ENCODE data around the gene TP53INP2.

The TP53INP2 gene

DNA sequence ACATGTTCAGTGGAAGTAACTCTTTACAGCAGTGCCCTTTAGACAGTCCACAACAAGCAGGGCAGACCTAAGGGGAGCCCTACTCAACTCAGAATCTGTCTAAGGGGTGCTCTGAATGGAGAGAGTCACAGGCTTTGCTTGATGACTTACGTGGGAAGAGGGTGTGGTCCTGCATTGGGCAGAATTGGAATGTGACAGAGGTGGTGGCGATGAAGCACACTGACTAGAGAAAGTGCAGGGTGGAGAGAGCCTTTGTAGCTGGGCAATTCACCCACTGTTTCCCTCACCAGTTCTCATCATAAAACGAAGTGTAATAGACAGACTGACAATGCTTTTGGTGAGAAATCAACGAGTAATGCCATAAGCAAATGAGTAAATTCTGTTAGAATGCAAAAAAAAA is 11.2 kb downstream of the TP53INP2 start:
- no peak for TF ChIP-seq CEBPB (IDR thresholded peaks at IDR 0.05)
- TF ChIP-seq RAD21 (IDR thresholded peaks at IDR 0.05; ENCODE audit: low read depth) = no peak
- TF ChIP-seq TAF1 (IDR thresholded peaks at IDR 0.05; ENCODE audit: low read depth) = no peak
- TF ChIP-seq YY1 (IDR thresholded peaks at IDR 0.05; ENCODE audit: low read depth) = no peak
- TF ChIP-seq CREB1 (IDR thresholded peaks at IDR 0.05; ENCODE audit: low read depth) = no peak
- no peak for TF ChIP-seq NFIC (IDR thresholded peaks at IDR 0.05)
- TF ChIP-seq REST (IDR thresholded peaks at IDR 0.05; ENCODE audit: low read depth) = no peak
- no peak for TF ChIP-seq MAX (IDR thresholded peaks at IDR 0.05)
- no peak for TF ChIP-seq USF1 (IDR thresholded peaks at IDR 0.05)
- TF ChIP-seq TEAD4 (IDR thresholded peaks at IDR 0.05) = no peak
- TF ChIP-seq EP300 (IDR thresholded peaks at IDR 0.05; ENCODE audit: borderline replicate concordance) = no peak
- no peak for TF ChIP-seq EGR1 (IDR thresholded peaks at IDR 0.05)

DNA sequence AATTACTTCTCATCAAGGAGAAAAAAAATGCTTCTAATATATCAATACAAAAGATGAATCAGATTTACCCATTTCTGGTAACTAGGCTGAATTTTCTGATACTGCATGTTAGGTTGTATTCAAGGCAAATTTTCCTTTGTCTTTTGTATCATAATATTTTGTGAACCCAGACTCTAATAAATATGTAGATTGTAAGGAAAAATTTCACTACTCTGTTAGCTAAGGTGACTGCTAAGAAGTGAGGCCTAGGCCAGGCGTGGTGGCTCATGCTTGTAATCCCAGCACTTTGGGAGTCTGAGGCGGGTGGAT is 12.7 kb downstream of the TP53INP2 start:
- TF ChIP-seq EGR1 (IDR thresholded peaks at IDR 0.05) (no peak), MAX (IDR thresholded peaks at IDR 0.05) (no peak), YY1 (IDR thresholded peaks at IDR 0.05; ENCODE audit: low read depth) (no peak), REST (IDR thresholded peaks at IDR 0.05; ENCODE audit: low read depth) (no peak)

DNA sequence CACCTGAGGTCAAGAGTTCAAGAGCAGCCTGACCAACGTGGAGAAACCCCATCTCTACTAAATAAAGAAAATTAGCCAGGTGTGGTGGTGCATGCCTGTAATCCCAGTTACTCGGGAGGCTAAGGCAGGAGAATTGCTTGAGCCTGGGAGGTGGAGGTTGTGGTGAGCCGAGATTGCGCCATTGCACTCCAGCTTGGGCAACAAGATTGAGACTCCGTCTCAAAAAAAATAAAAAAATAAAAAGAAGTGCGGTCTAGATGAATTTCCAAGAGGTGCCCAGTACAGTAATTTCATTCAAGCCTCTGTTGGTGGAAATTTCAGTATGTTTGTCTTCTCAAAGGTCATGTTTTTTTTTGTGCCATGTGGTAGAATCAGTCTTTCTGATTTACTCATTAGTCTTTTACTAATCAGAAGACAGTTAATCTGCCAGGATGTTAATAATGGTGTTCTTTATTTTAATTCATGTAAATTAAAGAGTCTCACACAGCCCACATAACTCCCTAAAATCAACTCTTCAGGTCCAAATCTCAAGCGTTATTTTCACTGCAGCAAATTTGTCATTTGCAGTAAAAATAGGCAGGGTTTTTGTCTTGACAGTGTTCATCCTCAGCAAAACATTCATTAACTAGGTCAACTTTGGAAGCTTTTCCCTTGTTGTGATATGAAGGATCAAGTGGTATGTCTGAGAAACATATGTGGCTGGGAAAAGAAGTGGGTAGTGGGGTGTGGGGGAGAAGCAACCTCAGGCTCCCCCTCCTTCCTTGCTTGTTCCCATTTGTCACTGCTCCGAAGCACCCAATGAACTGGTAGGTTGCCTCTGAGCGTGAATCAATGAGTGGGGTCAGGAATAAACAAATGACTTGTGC is 13.3 kb downstream of the TP53INP2 start:
- TF ChIP-seq YY1 (IDR thresholded peaks at IDR 0.05; ENCODE audit: low read depth) (no peak), ZBTB7A (IDR thresholded peaks at IDR 0.05; ENCODE audit: low read depth) (no peak), CEBPB (IDR thresholded peaks at IDR 0.05) (no peak), REST (IDR thresholded peaks at IDR 0.05; ENCODE audit: low read depth) (no peak), NFIC (IDR thresholded peaks at IDR 0.05) (no peak), RAD21 (IDR thresholded peaks at IDR 0.05; ENCODE audit: low read depth) (no peak), EGR1 (IDR thresholded peaks at IDR 0.05) (no peak), TEAD4 (IDR thresholded peaks at IDR 0.05) (no peak), TAF1 (IDR thresholded peaks at IDR 0.05; ENCODE audit: low read depth) (no peak), MAX (IDR thresholded peaks at IDR 0.05) (no peak), USF1 (IDR thresholded peaks at IDR 0.05) (no peak), FOXM1 (IDR thresholded peaks at IDR 0.05; ENCODE audit: borderline replicate concordance, low read depth) (no peak), EP300 (IDR thresholded peaks at IDR 0.05; ENCODE audit: borderline replicate concordance) (no peak), TCF12 (IDR thresholded peaks at IDR 0.05; ENCODE audit: low read depth) (no peak), CREB1 (IDR thresholded peaks at IDR 0.05; ENCODE audit: low read depth) (no peak)

- TF ChIP-seq TCF12 (IDR thresholded peaks at IDR 0.05; ENCODE audit: low read depth) = no peak
- no peak for TF ChIP-seq USF1 (IDR thresholded peaks at IDR 0.05)
- no peak for TF ChIP-seq MAX (IDR thresholded peaks at IDR 0.05)
- TF ChIP-seq CEBPB (IDR thresholded peaks at IDR 0.05) = no peak
- no peak for TF ChIP-seq RAD21 (IDR thresholded peaks at IDR 0.05; ENCODE audit: low read depth)
- TF ChIP-seq EP300 (IDR thresholded peaks at IDR 0.05; ENCODE audit: borderline replicate concordance) = no peak
- TF ChIP-seq TAF1 (IDR thresholded peaks at IDR 0.05; ENCODE audit: low read depth) = no peak
- TF ChIP-seq FOXM1 (IDR thresholded peaks at IDR 0.05; ENCODE audit: borderline replicate concordance, low read depth) = no peak
- no peak for TF ChIP-seq TEAD4 (IDR thresholded peaks at IDR 0.05)
- TF ChIP-seq REST (IDR thresholded peaks at IDR 0.05; ENCODE audit: low read depth) = no peak
- no peak for TF ChIP-seq YY1 (IDR thresholded peaks at IDR 0.05; ENCODE audit: low read depth)
- no peak for TF ChIP-seq EGR1 (IDR thresholded peaks at IDR 0.05)
- TF ChIP-seq NFIC (IDR thresholded peaks at IDR 0.05) = no peak
- no peak for TF ChIP-seq ZBTB7A (IDR thresholded peaks at IDR 0.05; ENCODE audit: low read depth)
- TF ChIP-seq CREB1 (IDR thresholded peaks at IDR 0.05; ENCODE audit: low read depth) = no peak
These were observed 16.1 kb downstream of the TP53INP2 start for GRCh38 chr20:34720266-34720665.

Measured in Ishikawa (cell line).